ENCODE results near the gene POU6F1.

POU6F1 gene

DNA sequence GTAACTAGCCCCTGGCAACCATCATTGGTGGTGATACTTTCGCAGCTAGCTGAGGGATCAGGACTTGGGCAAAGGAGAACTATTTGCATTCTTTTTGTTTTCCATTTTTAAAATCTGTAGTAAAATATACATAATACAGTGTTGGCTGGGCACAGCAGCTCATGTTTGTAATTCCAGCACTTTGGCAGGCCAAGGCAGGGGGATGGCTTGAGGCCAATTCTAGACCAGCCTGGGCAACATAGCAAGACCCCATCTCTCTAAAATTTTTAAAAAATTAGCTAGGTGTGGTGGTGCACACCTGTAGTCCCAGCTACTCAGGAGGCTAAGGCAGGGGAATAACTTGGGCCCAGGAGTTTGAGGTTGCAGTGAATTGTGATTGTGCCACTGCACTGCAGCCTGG, 64.9 kb downstream of the POU6F1 start:
- DNase-seq, result no peak

GRCh38 chr12:51150777-51151176, 67.1 kb downstream of the POU6F1 start:
- no peak for DNase-seq

DNA sequence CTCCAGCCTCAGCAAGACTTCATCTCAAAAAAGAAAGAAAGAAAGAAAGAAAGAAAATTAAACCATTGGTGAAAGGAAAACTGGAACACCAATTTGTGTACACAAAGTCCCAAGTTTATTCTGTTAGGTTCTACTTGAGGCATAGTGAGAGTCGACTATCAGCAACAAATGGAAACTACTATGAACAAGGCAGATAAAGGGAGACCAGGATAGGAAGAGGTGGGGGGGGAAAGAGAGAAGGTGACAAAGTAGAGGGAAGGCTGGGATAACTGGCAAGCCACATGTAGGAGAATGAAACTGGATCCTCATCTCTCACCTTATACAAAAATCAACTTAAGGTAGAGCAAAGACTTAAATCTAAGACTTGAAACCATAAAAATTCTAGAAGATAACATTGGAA, 70.6 kb downstream of the POU6F1 start:
- DNase-seq, result no peak

- no peak for DNase-seq
Measured at GRCh38 chr12:51139292-51139844, 78.5 kb downstream of the POU6F1 start.

All from left hindlimb (tissue), 1 donor.